Measurements from ENCODE around the gene TICAM2.

DNA sequence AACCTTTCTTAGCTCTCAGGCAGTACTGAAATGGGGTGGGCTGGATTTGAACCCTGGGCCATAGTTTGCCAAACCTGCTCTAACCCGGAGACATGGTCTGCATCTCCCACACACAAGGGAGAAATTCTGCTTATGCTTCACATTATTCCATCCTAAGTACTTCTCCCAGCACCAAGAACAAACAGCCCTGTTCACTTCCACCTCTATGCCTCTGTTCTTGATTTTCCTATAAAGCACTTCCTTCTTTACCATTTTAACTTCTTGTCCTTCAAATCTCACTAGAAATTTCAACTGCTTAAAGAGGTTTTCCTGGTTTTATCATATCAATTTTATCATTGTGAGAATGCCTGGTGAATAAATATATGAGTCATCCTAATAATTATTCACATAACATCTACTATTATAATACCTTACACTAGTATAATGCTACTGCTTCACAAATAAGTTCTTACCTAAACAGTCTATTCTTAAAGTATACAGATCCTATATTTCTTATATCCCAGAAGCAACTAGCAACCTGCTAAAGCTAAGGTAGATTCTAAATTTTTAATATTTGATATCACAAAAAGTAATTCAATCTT is 70.4 kb downstream of the TICAM2 start:
- TF ChIP-seq POLR2A (IDR thresholded peaks at IDR 0.05; ENCODE audit: low read length): no peak
- TF ChIP-seq GATA1 (IDR thresholded peaks at IDR 0.05; ENCODE audit: low read depth, low read length): no peak

Measured in erythroblast (primary cell).